CD14-positive monocyte (primary cell): ENCODE data around the gene PPP1R13L. TPM values are rescaled to one million over a fixed set of nuclear protein-coding genes. Genes with fewer than 3 reads are reported as not detected.

Experiments used
- DNase-seq, 3 donors: peaks; one replicate each; pipeline ENCODE4 v3.0.0-alpha.2; 2011 to 2022
- H2AFZ ChIP-seq: 2 replicates; pipeline ENCODE4 v1.6.0; 2012; ENCODE audit warnings: mild to moderate bottlenecking, low read depth, low read length, inconsistent platforms; ENCODE audit not compliant: insufficient read depth, poor library complexity, severe bottlenecking
- H3K27ac ChIP-seq, 2 donors: 1 replicate in 1 of 2; 2 replicates in 1 of 2; pipeline ENCODE4 v1.5.1; 2012 to 2013; ENCODE audit warnings: low read length in 2 of 2, control low read depth in 1 of 2, inconsistent platforms in 1 of 2, low read depth in 1 of 2, mild to moderate bottlenecking in 1 of 2
- H3K27me3 ChIP-seq, 2 donors: one replicate each; pipeline versions ENCODE4 v1.6.0 to v1.6.1; 2011 to 2013; ENCODE audit warnings: low read length in 2 of 2; ENCODE audit not compliant: control insufficient read depth in 2 of 2, insufficient read depth in 2 of 2
- H3K36me3 ChIP-seq, 2 donors: replicated peaks in 1 of 2; 1 replicate in 1 of 2; 2 replicates in 1 of 2; pipeline versions ENCODE4 v1.5.1 to v1.6.1; 2012 to 2013; ENCODE audit warnings: low read length in 2 of 2, control low read depth in 1 of 2, inconsistent platforms in 1 of 2, mild to moderate bottlenecking in 1 of 2; ENCODE audit not compliant: insufficient read depth in 2 of 2, control insufficient read depth in 1 of 2
- H3K4me1 ChIP-seq, 2 donors: 1 replicate in 1 of 2; 2 replicates in 1 of 2; pipeline versions ENCODE4 v1.5.1 to v1.6.1; 2012 to 2013; ENCODE audit warnings: low read length in 2 of 2, control low read depth in 1 of 2, inconsistent platforms in 1 of 2, mild to moderate bottlenecking in 1 of 2, moderate library complexity in 1 of 2; ENCODE audit not compliant: insufficient read depth in 2 of 2, control insufficient read depth in 1 of 2
- H3K4me2 ChIP-seq: replicated peaks from 2 replicates; pipeline ENCODE3; 2012; ENCODE audit warnings: low read length, moderate library complexity, mild to moderate bottlenecking; ENCODE audit not compliant: poor library complexity, severe bottlenecking; ENCODE audit errors: extremely low read depth
- H3K4me3 ChIP-seq, 3 experiments: fragments of 200-600 bp in 1 of 3; sonication (generic) in 1 of 3; replicated peaks in 1 of 3; 1 replicate in 2 of 3; 2 replicates in 1 of 3; pipeline ENCODE4 v1.5.1; 2011 to 2013; ENCODE audit warnings: low read length in 3 of 3, mild to moderate bottlenecking in 3 of 3, control low read depth in 2 of 3, low read depth in 2 of 3, inconsistent platforms in 1 of 3, moderate library complexity in 1 of 3
- H3K79me2 ChIP-seq: 2 replicates; pipeline ENCODE4 v1.6.0; 2012; ENCODE audit warnings: mild to moderate bottlenecking, control low read depth, inconsistent platforms, low read length, moderate library complexity; ENCODE audit not compliant: insufficient read depth
- H3K9ac ChIP-seq: 2 replicates; pipeline ENCODE4 v1.6.0; 2017; ENCODE audit warnings: low read length, mild to moderate bottlenecking; ENCODE audit not compliant: insufficient read depth, poor library complexity, severe bottlenecking
- H3K9me3 ChIP-seq, 2 donors: replicated peaks in 1 of 2; 1 replicate in 1 of 2; 2 replicates in 1 of 2; pipeline versions ENCODE4 v1.5.1 to v1.6.1; 2012 to 2013; ENCODE audit warnings: low read length in 2 of 2, control low read depth in 1 of 2; ENCODE audit not compliant: control insufficient read depth in 1 of 2, insufficient read depth in 1 of 2
- H4K20me1 ChIP-seq: 2 replicates; pipeline ENCODE4 v1.6.0; 2012; ENCODE audit warnings: mild to moderate bottlenecking, low read length, control low read depth, moderate library complexity; ENCODE audit not compliant: insufficient read depth
- H3K27ac Mint-ChIP-seq, 7 donors: one replicate each; pipeline ENCODE4 v1.8.0; 2020; ENCODE audit warnings: mild to moderate bottlenecking in 7 of 7, mixed read lengths in 7 of 7, moderate library complexity in 6 of 7, inconsistent platforms in 2 of 7
- H3K27me3 Mint-ChIP-seq, 3 donors: one replicate each; pipeline ENCODE4 v1.8.0; 2021 to 2022; ENCODE audit warnings: low read depth in 3 of 3, mild to moderate bottlenecking in 3 of 3, mixed read lengths in 3 of 3, moderate library complexity in 3 of 3, inconsistent platforms in 1 of 3
- H3K36me3 Mint-ChIP-seq, 2 donors: one replicate each; pipeline ENCODE4 v1.8.0; 2020; ENCODE audit warnings: mixed read lengths in 2 of 2, inconsistent platforms in 1 of 2, mild to moderate bottlenecking in 1 of 2
- H3K4me1 Mint-ChIP-seq: one replicate; pipeline ENCODE4 v1.8.0; 2020; ENCODE audit warnings: mild to moderate bottlenecking, mixed read lengths
- H3K4me3 Mint-ChIP-seq, 2 donors: one replicate each; pipeline ENCODE4 v1.8.0; 2020; ENCODE audit warnings: mild to moderate bottlenecking in 2 of 2, mixed read lengths in 2 of 2, moderate library complexity in 1 of 2
- H3K9me3 Mint-ChIP-seq, 7 donors: one replicate each; pipeline ENCODE4 v1.8.0; 2020 to 2022; ENCODE audit warnings: mixed read lengths in 7 of 7, mild to moderate bottlenecking in 6 of 7, moderate library complexity in 6 of 7, inconsistent platforms in 2 of 7
- CTCF ChIP-seq: fragments of 200-600 bp; IDR thresholded peaks from one replicate; pipeline ENCODE4 v1.8.0; 2022; ENCODE audit warnings: antibody characterized with exemption, mild to moderate bottlenecking
- WGBS: methylation state at CpG from one replicate; pipeline ENCODE4 v1.1.5; 2013; ENCODE audit warnings: missing lambda C conversion rate; ENCODE audit not compliant: insufficient coverage; 5-methylcytosine and 5-hydroxymethylcytosine counted together
- intact Hi-C, 2 donors: fragments of 100-400 bp; cut with micrococcal nuclease; formaldehyde crosslinking; loops; one replicate each; pipeline versions ENCODE4 v1.15.0 to v1.15.1; 2023
- polyA plus RNA-seq, 3 donors: library from polyadenylated mRNA; depleted of rRNA in 1 of 3; unstranded in 2 of 3; stranded (reverse) in 1 of 3; fragments of 300-500 nt in 2 of 3; fragments of >200 nt in 1 of 3; fragmentation: Illumina TruSeq in 2 of 3; gene quantifications; 1 replicate in 2 of 3; 2 replicates in 1 of 3; pipeline ENCODE4 v1.2.3, GENCODE V29; 2012 to 2021

Gene PPP1R13L
- polyA plus RNA-seq, 3 donors: 0.18 to 1.8 (median 0.45) TPM

GRCh38 chr19:45401815-45402214 lies 3.1 kb downstream of the PPP1R13L start:
- Mint-ChIP-seq H3K27me3 (peaks cover 56 to 74% (median 65%) of the 10 kb centered on the region in 3 donors), H3K4me3 (peak overlapping the region in 1 of 2 donors; percentile 43), H3K27ac (no peak overlapping the region), H3K36me3 (peaks cover 0 to 6% of the 10 kb centered on the region in 2 donors), H3K9me3 (peaks cover 0 to 23% (median 6%) of the 10 kb centered on the region in 7 donors), H3K4me1 (peaks cover 37% of the 10 kb centered on the region)
- intact Hi-C loops: loop anchor here in 1 of 2 donors (10.0 kb wide), 1 partner anchor 233 kb away; the partner anchor contains the start of gene EML2
- Histone ChIP-seq H3K9me3 (peaks cover 4 to 14% of the 10 kb centered on the region in 2 donors), H3K27me3 (peaks cover 34 to 54% of the 10 kb centered on the region in 2 donors), H2AFZ (no peak overlapping the region), H3K4me2 (no peak overlapping the region), H3K79me2 (no peaks in the 10 kb centered on the region), H4K20me1 (peaks cover 3% of the 10 kb centered on the region), H3K9ac (no peak overlapping the region), H3K4me3 (no peak overlapping the region), H3K36me3 (no peaks in the 10 kb centered on the region), H3K27ac (no peak overlapping the region), H3K4me1 (peaks cover 39 to 50% of the 10 kb centered on the region in 2 donors)
- no peak for TF ChIP-seq CTCF
- WGBS: 100% methylated on average over 2 of the region's 6 CpGs
- no peak for DNase-seq

GRCh38 chr19:45400192-45400591 lies 4.7 kb downstream of the PPP1R13L start:
- Histone ChIP-seq H3K79me2 (no peaks in the 10 kb centered on the region), H3K9me3 (peaks cover 4 to 14% of the 10 kb centered on the region in 2 donors), H3K4me1 (peaks cover 26 to 34% of the 10 kb centered on the region in 2 donors), H3K9ac (no peak overlapping the region), H4K20me1 (peaks cover 3% of the 10 kb centered on the region), H3K4me3 (no peak overlapping the region), H3K4me2 (no peak overlapping the region), H3K36me3 (no peaks in the 10 kb centered on the region), H2AFZ (no peak overlapping the region), H3K27me3 (peaks cover 41 to 66% of the 10 kb centered on the region in 2 donors), H3K27ac (no peak overlapping the region)
- DNase-seq: no peak
- H3K27me3 Mint-ChIP-seq: peaks cover 69 to 87% (median 77%) of the 10 kb centered on the region in 3 donors
- H3K27ac Mint-ChIP-seq: no peak overlapping the region
- peaks cover 0 to 23% (median 6%) of the 10 kb centered on the region in 7 donors for H3K9me3 Mint-ChIP-seq
- H3K4me3 Mint-ChIP-seq: no peak overlapping the region
- 95% methylated on average over 4 of the region's 6 CpGs for WGBS
- intact Hi-C loops: loop anchor here in 1 of 2 donors (10.0 kb wide), 1 partner anchor 235 kb away; the partner anchor contains the start of gene EML2
- no peak for TF ChIP-seq CTCF
- peaks cover 0 to 6% of the 10 kb centered on the region in 2 donors for H3K36me3 Mint-ChIP-seq
- peaks cover 26% of the 10 kb centered on the region for H3K4me1 Mint-ChIP-seq
